Activated CD8-positive, alpha-beta memory T cell treated with anti-CD3 and anti-CD28 coated beads, Interleukin-2, amount 10 ng/mL, durations not matched to agents 7 days and 5 days (primary cell): ENCODE results near the gene TNS3. TPM values are rescaled to one million over a fixed set of nuclear protein-coding genes. Genes with fewer than 3 reads are reported as not detected.

Experiments used
- ATAC-seq: fragments of 150-1000 bp; cut with Tn5 transposase; one replicate; pipeline ENCODE4 v1.10.0; 2021; ENCODE audit warnings: moderate library complexity
- CTCF ChIA-PET: fragments of 350-600 bp; sonication (Branson Sonifier 250); formaldehyde crosslinking; loops from one replicate; lab custom pipeline; 2021; ENCODE audit warnings: antibody characterized with exemption; lab: Charles Lee
- DNase-seq: peaks from one replicate; pipeline ENCODE4 v3.0.0-alpha.2; 2020
- H3K27ac Mint-ChIP-seq: one replicate; pipeline ENCODE4 v1.8.0; 2021; ENCODE audit warnings: mild to moderate bottlenecking, mixed read lengths
- H3K27me3 Mint-ChIP-seq: one replicate; pipeline ENCODE4 v1.8.0; 2021; ENCODE audit warnings: mixed read lengths
- H3K36me3 Mint-ChIP-seq: one replicate; pipeline ENCODE4 v1.8.0; 2021; ENCODE audit warnings: mild to moderate bottlenecking, mixed read lengths
- H3K4me1 Mint-ChIP-seq: one replicate; pipeline ENCODE4 v1.8.0; 2021; ENCODE audit warnings: mixed read lengths
- H3K4me3 Mint-ChIP-seq: one replicate; pipeline ENCODE4 v1.8.0; 2021; ENCODE audit warnings: mild to moderate bottlenecking, moderate library complexity, mixed read lengths
- H3K9me3 Mint-ChIP-seq: one replicate; pipeline ENCODE4 v1.8.0; 2022; ENCODE audit warnings: low read depth, mixed read lengths
- total RNA-seq, 2 experiments: library from RNA; stranded (reverse); gene quantifications; one replicate each; pipeline ENCODE4 v1.2.3, GENCODE V29; 2021

TNS3 gene
- total RNA-seq, 2 experiments from 2014 or later, result 0.23 to 2.6 TPM

- no peaks in the 10 kb centered on the region for H3K4me1 Mint-ChIP-seq
- H3K4me3 Mint-ChIP-seq, result no peak overlapping the region
- ATAC-seq, result no peak
- no peak for DNase-seq
- no peak overlapping the region for H3K27ac Mint-ChIP-seq
- H3K27me3 Mint-ChIP-seq, result no peaks in the 10 kb centered on the region
- H3K36me3 Mint-ChIP-seq, result no peaks in the 10 kb centered on the region
- no peaks in the 10 kb centered on the region for H3K9me3 Mint-ChIP-seq
- CTCF ChIA-PET, result no interaction called here
Observed at GRCh38 chr7:47456210-47456955, 125.5 kb downstream of the TNS3 start.

GRCh38 chr7:47455872-47456185 lies 126.1 kb downstream of the TNS3 start:
- no peaks in the 10 kb centered on the region for H3K36me3 Mint-ChIP-seq
- H3K4me1 Mint-ChIP-seq, result no peaks in the 10 kb centered on the region
- DNase-seq (no peak), ATAC-seq (no peak)
- H3K4me3 Mint-ChIP-seq, result no peak overlapping the region
- no peak overlapping the region for H3K27ac Mint-ChIP-seq
- CTCF ChIA-PET, result no interaction called here
- H3K9me3 Mint-ChIP-seq, result no peaks in the 10 kb centered on the region
- no peaks in the 10 kb centered on the region for H3K27me3 Mint-ChIP-seq

GRCh38 chr7:47454974-47455871 lies 126.7 kb downstream of the TNS3 start:
- ATAC-seq (no peak), DNase-seq (no peak)
- Mint-ChIP-seq H3K4me3 (no peak overlapping the region), H3K27me3 (no peaks in the 10 kb centered on the region), H3K36me3 (no peaks in the 10 kb centered on the region), H3K9me3 (no peaks in the 10 kb centered on the region), H3K27ac (no peak overlapping the region), H3K4me1 (no peaks in the 10 kb centered on the region)
- CTCF ChIA-PET, result no interaction called here

GRCh38 chr7:47454069-47454973 lies 127.6 kb downstream of the TNS3 start:
- Mint-ChIP-seq H3K36me3 (no peaks in the 10 kb centered on the region), H3K9me3 (no peaks in the 10 kb centered on the region), H3K4me1 (no peaks in the 10 kb centered on the region), H3K27me3 (no peaks in the 10 kb centered on the region), H3K27ac (no peak overlapping the region), H3K4me3 (no peak overlapping the region)
- ATAC-seq (no peak), DNase-seq (no peak)
- CTCF ChIA-PET, result no interaction called here

- Mint-ChIP-seq H3K4me3 (no peak overlapping the region), H3K9me3 (no peaks in the 10 kb centered on the region), H3K4me1 (no peaks in the 10 kb centered on the region), H3K36me3 (no peaks in the 10 kb centered on the region), H3K27me3 (no peaks in the 10 kb centered on the region), H3K27ac (no peak overlapping the region)
- ATAC-seq (no peak), DNase-seq (no peak)
- CTCF ChIA-PET, result no interaction called here
Observed at GRCh38 chr7:47453093-47454061, 128.5 kb downstream of the TNS3 start.

GRCh38 chr7:47452715-47453092 lies 129.2 kb downstream of the TNS3 start:
- H3K27ac Mint-ChIP-seq, result no peak overlapping the region
- CTCF ChIA-PET, result no interaction called here

GRCh38 chr7:47452295-47452694 lies 129.6 kb downstream of the TNS3 start:
- Mint-ChIP-seq H3K27me3 (no peaks in the 10 kb centered on the region), H3K4me3 (no peak overlapping the region), H3K27ac (no peak overlapping the region), H3K4me1 (no peaks in the 10 kb centered on the region), H3K36me3 (no peaks in the 10 kb centered on the region), H3K9me3 (no peaks in the 10 kb centered on the region)
- DNase-seq (no peak), ATAC-seq (no peak)
- CTCF ChIA-PET, result no interaction called here

More at GRCh38 chr7:47452715-47453092, 129.2 kb downstream of the TNS3 start:
- H3K4me3 Mint-ChIP-seq, result no peak overlapping the region
- DNase-seq, result no peak
- H3K36me3 Mint-ChIP-seq, result no peaks in the 10 kb centered on the region
- H3K4me1 Mint-ChIP-seq, result no peaks in the 10 kb centered on the region
- no peak for ATAC-seq
- H3K27me3 Mint-ChIP-seq, result no peaks in the 10 kb centered on the region
- H3K9me3 Mint-ChIP-seq, result no peaks in the 10 kb centered on the region

- H3K36me3 Mint-ChIP-seq, result no peaks in the 10 kb centered on the region
- DNase-seq (no peak), ATAC-seq (no peak)
- no peaks in the 10 kb centered on the region for H3K9me3 Mint-ChIP-seq
- H3K27me3 Mint-ChIP-seq, result no peaks in the 10 kb centered on the region
- CTCF ChIA-PET, result no interaction called here
- no peak overlapping the region for H3K4me3 Mint-ChIP-seq
- H3K27ac Mint-ChIP-seq, result no peak overlapping the region
- no peaks in the 10 kb centered on the region for H3K4me1 Mint-ChIP-seq
Observed at GRCh38 chr7:47451851-47452205, 130.1 kb downstream of the TNS3 start.

GRCh38 chr7:47449810-47450590 lies 131.9 kb downstream of the TNS3 start:
- CTCF ChIA-PET, result interaction anchor here (1.0 kb wide), 1 partner anchor 66 kb away, joined by 3 read pairs; no protein-coding TSS in a partner anchor
- no peak for ATAC-seq
- Mint-ChIP-seq H3K4me3 (no peak overlapping the region), H3K9me3 (no peaks in the 10 kb centered on the region), H3K27me3 (no peaks in the 10 kb centered on the region), H3K27ac (no peak overlapping the region), H3K4me1 (no peaks in the 10 kb centered on the region), H3K36me3 (no peaks in the 10 kb centered on the region)
- no peak for DNase-seq

- no peak for DNase-seq
- no peaks in the 10 kb centered on the region for H3K9me3 Mint-ChIP-seq
- no peaks in the 10 kb centered on the region for H3K27me3 Mint-ChIP-seq
- ATAC-seq, result no peak
- H3K27ac Mint-ChIP-seq, result no peak overlapping the region
- no peak overlapping the region for H3K4me3 Mint-ChIP-seq
- no peaks in the 10 kb centered on the region for H3K36me3 Mint-ChIP-seq
- CTCF ChIA-PET, result no interaction called here
- no peaks in the 10 kb centered on the region for H3K4me1 Mint-ChIP-seq
Observed at GRCh38 chr7:47448971-47449370, 132.9 kb downstream of the TNS3 start.

GRCh38 chr7:47447621-47448349 lies 134.1 kb downstream of the TNS3 start:
- CTCF ChIA-PET, result no interaction called here
- no peaks in the 10 kb centered on the region for H3K9me3 Mint-ChIP-seq
- no peak for ATAC-seq
- no peak overlapping the region for H3K4me3 Mint-ChIP-seq
- H3K27ac Mint-ChIP-seq, result no peak overlapping the region
- no peak for DNase-seq
- no peaks in the 10 kb centered on the region for H3K27me3 Mint-ChIP-seq
- no peaks in the 10 kb centered on the region for H3K36me3 Mint-ChIP-seq
- H3K4me1 Mint-ChIP-seq, result no peaks in the 10 kb centered on the region
